ENCODE measurements around the gene ZDHHC19.

GRCh38 chr3:196207833-196208607, 3.2 kb downstream of the ZDHHC19 start:
- TF ChIP-seq POLR2A (IDR thresholded peaks at IDR 0.05) = no peak
- TF ChIP-seq CTCF (IDR thresholded peaks at IDR 0.05) = no peak

Measured in upper lobe of left lung (tissue), 4 donors.